ENCODE data around the gene HCN3. TPM values are rescaled to one million over a fixed set of nuclear protein-coding genes. Genes with fewer than 3 reads are reported as not detected.

HCN3 gene
- total and polyA plus RNA-seq, 2 of the 13 experiments (the other 11 are each of a cell fraction or from before 2014, with no cell fraction given) = 2.4 to 10.2 TPM

GRCh38 chr1:155295942-155296267, 18.6 kb downstream of the HCN3 start (continued):
- TF ChIP-seq RELA (CRISPR knock-in tag; IDR thresholded peaks at IDR 0.05) = no peak
- no peak for TF ChIP-seq ASH2L (IDR thresholded peaks at IDR 0.05; ENCODE audit: insufficient read length, low read depth, low read length)

GRCh38 chr1:155296661-155297060, 19.4 kb downstream of the HCN3 start:
- Histone ChIP-seq H3K4me2 (ENCODE audit: low read depth, low read length) (no peak overlapping the region), H3K4me3 (replicated peaks in 1 of 3; ENCODE audit: insufficient read depth in 1 of 3, low read depth in 2 of 3, low read length in 3 of 3) (no peak overlapping the region), H3K27me3 (ENCODE audit: control insufficient read depth in 1 of 2, insufficient read depth in 2 of 2, low read length in 2 of 2) (no peaks in the 10 kb centered on the region), H3K79me2 (ENCODE audit: insufficient read depth, low read length) (peaks cover 3% of the 10 kb centered on the region), H3K9ac (ENCODE audit: insufficient read depth, low read depth, low read length) (no peak overlapping the region), H3K9me3 (ENCODE audit: low read length) (no peaks in the 10 kb centered on the region), H3K36me3 (replicated peaks in 1 of 2; ENCODE audit: control insufficient read depth in 1 of 2, insufficient read depth in 2 of 2, low read length in 2 of 2) (peaks cover 0 to 8% of the 10 kb centered on the region in 2 experiments; a peak in 3 of 5 replicates), H3K4me1 (ENCODE audit: insufficient read depth, low read length) (peaks cover 43% of the 10 kb centered on the region), H4K20me1 (ENCODE audit: insufficient read depth, low read length) (no peaks in the 10 kb centered on the region), H3K27ac (ENCODE audit: extremely low read length, insufficient read depth, low read length) (no peak overlapping the region), H2AFZ (ENCODE audit: low read length) (no peak overlapping the region)
- ChIA-PET CTCF (ENCODE audit: low intra/inter-chr PET ratio, low total read pairs) (no interaction called here), POLR2A (interaction anchor here (1.0 kb wide), 1 partner anchor 9 kb away, joined by 3 read pairs; no protein-coding TSS in a partner anchor)
- WGBS (ENCODE audit: low lambda C conversion rate) = 87% methylated on average over 3 of the region's 3 CpGs
- in situ Hi-C loops (cut with HindIII; ENCODE audit: extremely low pct_ligation_motif_present, low pct_unique_long_range_greater_than_20kb) = no loop called here
- intact Hi-C loops (cut with micrococcal nuclease; ENCODE audit: unreplicated experiment) = no loop called here
- DNase-seq (ENCODE audit: low spot score) = no peak
- no TSS peak for BruUV-seq (replicated peaks)
- ATAC-seq = no peak
- TF ChIP-seq TFE3 (CRISPR knock-in tag; IDR thresholded peaks at IDR 0.05) (no peak), CENPX (CRISPR knock-in tag; IDR thresholded peaks at IDR 0.05) (no peak), TIGD3 (CRISPR knock-in tag; IDR thresholded peaks at IDR 0.05; ENCODE audit: borderline replicate concordance) (no peak), ZNF598 (CRISPR knock-in tag; IDR thresholded peaks at IDR 0.05; ENCODE audit: borderline replicate concordance) (no peak)
- FAIRE-seq = no peak
